Activated CD4-positive, alpha-beta T cell treated with anti-CD3 and anti-CD28 coated beads, Interleukin-2, amount 50 U/mL, for 48 hours (primary cell): ENCODE results near the gene CDO1.

Source experiments
- DNase-seq, 2 experiments: peaks; one replicate each; pipeline ENCODE4 v3.0.0-alpha.2; 2020

The CDO1 gene

GRCh38 chr5:115816226-115817081, at the start of gene CDO1:
TSS of gene CDO1 (minus strand) at chr5:115816659. CDS start at chr5:115816397, 262 bp downstream.
- DNase-seq, result peak; percentile 29 to 41

GRCh38 chr5:115859378-115859777, 42.9 kb upstream of the CDO1 start:
- no peak for DNase-seq

GRCh38 chr5:115858396-115858795, 41.9 kb upstream of the CDO1 start:
- DNase-seq, result no peak

- DNase-seq, result no peak
These were observed 41.3 kb upstream of the CDO1 start for GRCh38 chr5:115857626-115858349.

- no peak for DNase-seq
These were observed 40.6 kb upstream of the CDO1 start for GRCh38 chr5:115857057-115857479.

- no peak for DNase-seq
These were observed 39.5 kb upstream of the CDO1 start for GRCh38 chr5:115855959-115856358.

- DNase-seq, result no peak
These were observed 37.7 kb upstream of the CDO1 start for GRCh38 chr5:115854139-115854538.

- no peak for DNase-seq
These were observed 34.4 kb upstream of the CDO1 start for GRCh38 chr5:115850744-115851416.

GRCh38 chr5:115849258-115849798, 32.9 kb upstream of the CDO1 start:
- no peak for DNase-seq

- no peak for DNase-seq
These were observed 30.8 kb upstream of the CDO1 start for GRCh38 chr5:115847290-115847689.

- DNase-seq, result no peak
These were observed 27.9 kb upstream of the CDO1 start for GRCh38 chr5:115844321-115844817.

GRCh38 chr5:115843444-115844130, 27.1 kb upstream of the CDO1 start:
- DNase-seq, result no peak

- no peak for DNase-seq
These were observed 26.5 kb upstream of the CDO1 start for GRCh38 chr5:115842952-115843351.

GRCh38 chr5:115842089-115842935, 25.9 kb upstream of the CDO1 start:
- DNase-seq, result peak; percentile 25 to 27

- DNase-seq, result peak; percentile 89 to 90
These were observed 25.1 kb upstream of the CDO1 start, which contains the start of the genes AP3S1 and ATG12 for GRCh38 chr5:115841382-115842088. TSS of gene AP3S1 (plus strand) at chr5:115841935. CDS start at chr5:115842038, 103 bp downstream. TSS of gene ATG12 (minus strand) at chr5:115841565. CDS start at chr5:115841552, 13 bp downstream.

GRCh38 chr5:115840873-115841272, 24.4 kb upstream of the CDO1 start:
- DNase-seq, result no peak

GRCh38 chr5:115838885-115839518, 22.5 kb upstream of the CDO1 start:
- peak; percentile 13 to 23 for DNase-seq

- no peak for DNase-seq
These were observed 19.0 kb upstream of the CDO1 start for GRCh38 chr5:115835481-115835880.

- no peak for DNase-seq
These were observed 14.8 kb upstream of the CDO1 start for GRCh38 chr5:115831163-115831768.
